ENCODE results near the gene CKS2. TPM values are rescaled to one million over a fixed set of nuclear protein-coding genes. Genes with fewer than 3 reads are reported as not detected.
"Not testable (repeated sequence)": the region's sequence is repeated elsewhere in the genome, so short reads cannot be mapped to it uniquely, and the experiment has no call there.

The CKS2 gene
- total RNA-seq, 1 experiment from 2014 or later = 934 TPM

GRCh38 chr9:89311346-89312221 is 589 bp downstream of the CKS2 start:
- peak; percentile 4 for DNase-seq (ENCODE audit: low read depth)

- peak; percentile 28 for DNase-seq (ENCODE audit: low read depth)
These were observed 1.2 kb downstream of the CKS2 start for GRCh38 chr9:89312222-89312571.

GRCh38 chr9:89313842-89314241 is 2.8 kb downstream of the CKS2 start:
- DNase-seq (ENCODE audit: low read depth) = peak; percentile 14

DNA sequence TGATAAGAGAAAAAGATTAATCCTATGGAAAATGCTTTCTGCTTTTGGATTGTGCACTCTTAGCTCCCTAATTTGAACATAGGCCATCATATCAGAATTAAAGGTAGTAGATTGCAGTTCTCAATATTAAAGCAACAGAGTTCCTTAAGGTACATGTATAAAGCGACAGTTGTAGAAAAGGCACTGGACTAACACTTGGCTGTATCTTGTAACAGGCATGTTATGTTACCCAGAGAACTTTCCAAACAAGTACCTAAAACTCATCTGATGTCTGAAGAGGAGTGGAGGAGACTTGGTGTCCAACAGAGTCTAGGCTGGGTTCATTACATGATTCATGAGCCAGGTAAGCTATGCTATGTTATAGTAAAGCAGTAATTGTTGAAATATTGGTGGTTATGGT is 4.0 kb downstream of the CKS2 start:
- no peak for DNase-seq (ENCODE audit: low read depth)

GRCh38 chr9:89315482-89315881 is 4.5 kb downstream of the CKS2 start:
- no peak for DNase-seq (ENCODE audit: low read depth)

- DNase-seq (ENCODE audit: low read depth) = no peak
These were observed 6.3 kb downstream of the CKS2 start for GRCh38 chr9:89317282-89317681.

DNA sequence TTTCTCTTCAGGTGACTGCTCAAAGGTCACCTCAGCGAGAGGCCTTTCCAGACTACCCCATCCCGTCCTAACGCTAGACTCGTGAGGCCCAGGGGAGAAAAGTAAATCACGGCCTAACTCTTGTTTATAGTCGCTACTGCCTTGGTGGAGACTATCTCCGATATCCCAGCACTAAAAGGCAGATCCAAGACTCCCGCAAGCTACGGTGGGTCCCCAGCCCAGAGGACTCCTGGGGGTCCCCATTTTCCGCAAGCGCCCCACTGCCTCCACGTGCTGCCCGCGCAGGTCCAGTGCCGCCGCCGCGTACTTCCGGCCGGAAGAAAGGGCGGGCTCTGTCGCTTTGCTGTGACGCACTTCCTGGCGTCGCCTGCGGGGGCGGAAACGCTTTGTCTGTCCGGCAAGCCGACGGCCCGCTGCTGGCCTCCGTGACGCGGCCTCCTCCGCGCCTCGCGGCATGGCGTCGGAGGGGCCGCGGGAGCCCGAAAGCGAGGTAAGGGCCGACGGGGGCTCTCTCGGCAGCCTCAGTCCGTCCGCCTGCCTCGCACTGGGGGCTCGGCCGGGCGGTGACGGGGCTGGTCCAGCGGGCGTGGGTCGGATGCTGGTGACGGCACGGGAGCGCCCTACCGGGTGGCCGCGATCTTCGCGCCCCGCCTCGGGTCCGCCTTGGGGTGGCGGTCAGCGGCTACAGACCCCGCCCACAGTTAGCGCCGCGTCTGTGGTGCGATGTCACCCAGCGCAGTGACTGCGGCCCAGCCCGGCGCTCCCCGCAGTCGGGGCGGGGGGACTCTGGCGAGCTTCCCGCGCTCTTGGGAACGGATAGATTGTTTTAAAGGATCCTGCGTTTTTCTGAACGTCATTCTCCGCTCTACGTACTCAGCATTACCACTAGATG is 7.4 kb downstream of the CKS2 start, which contains the start of gene SECISBP2:
SECISBP2 (plus strand) TSS at position 378 of the 892 bp plus-strand sequence; CDS start at position 455, 77 bp downstream.
- DNase-seq (ENCODE audit: low read depth) = peak; percentile 95

DNA sequence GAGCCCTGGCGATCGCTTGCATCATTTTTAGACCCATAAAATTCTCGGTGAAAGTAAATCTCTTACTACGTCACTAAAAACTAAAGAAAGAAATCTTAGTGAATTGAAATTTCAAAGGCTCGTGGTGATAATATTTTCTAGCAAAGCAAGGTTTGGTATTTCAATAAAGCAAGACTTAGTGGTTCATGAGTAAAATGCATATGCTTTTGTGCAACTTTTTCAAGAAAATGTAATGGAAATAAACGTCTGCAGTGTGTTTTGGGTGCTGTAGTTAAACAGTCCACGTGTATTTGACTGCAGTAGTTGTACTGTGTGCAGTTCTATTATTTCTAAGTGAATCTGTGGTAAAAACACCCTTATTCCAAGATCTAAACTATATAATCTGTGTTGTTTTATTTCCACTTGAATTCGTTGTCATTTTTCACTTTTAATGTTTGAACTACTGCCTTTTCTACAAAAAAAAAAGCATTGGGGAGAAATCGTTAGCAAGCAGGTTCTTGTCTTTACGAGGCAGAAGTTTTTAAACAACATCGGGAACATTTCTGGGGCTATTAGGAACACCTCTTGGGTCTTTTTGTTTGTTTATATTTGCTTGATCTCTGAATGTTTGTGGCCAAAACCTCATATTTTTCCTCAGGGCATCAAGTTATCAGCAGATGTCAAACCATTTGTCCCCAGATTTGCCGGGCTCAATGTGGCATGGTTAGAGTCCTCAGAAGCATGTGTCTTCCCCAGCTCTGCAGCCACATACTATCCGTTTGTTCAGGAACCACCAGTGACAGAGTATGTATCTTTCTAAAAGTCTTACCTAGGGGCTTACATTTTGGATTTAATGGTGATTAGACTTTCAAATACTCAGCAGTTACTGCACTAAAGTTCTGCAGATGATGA is 8.3 kb downstream of the CKS2 start:
- peak; percentile 26 for DNase-seq (ENCODE audit: low read depth)

GRCh38 chr9:89323390-89323789 is 12.4 kb downstream of the CKS2 start:
- peak; percentile 35 for DNase-seq (ENCODE audit: low read depth)

DNA sequence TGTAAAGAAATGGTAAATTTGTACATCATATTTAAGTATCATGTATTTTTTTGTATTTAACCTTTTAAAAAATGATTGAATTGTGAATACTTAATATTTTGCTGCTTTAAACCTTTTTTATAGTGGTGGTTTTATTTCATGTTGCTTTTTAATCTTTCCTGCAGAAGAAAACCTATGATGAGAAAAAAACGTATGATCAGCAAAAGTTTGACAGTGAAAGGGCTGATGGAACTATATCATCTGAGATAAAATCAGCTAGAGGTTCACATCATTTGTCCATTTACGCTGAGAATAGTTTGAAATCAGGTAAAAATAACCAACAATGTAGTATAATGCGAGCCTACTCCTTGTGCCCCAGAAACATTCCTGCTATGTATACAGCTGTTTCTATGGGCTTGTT is 14.7 kb downstream of the CKS2 start:
- no peak for DNase-seq (ENCODE audit: low read depth)

- no peak for DNase-seq (ENCODE audit: low read depth)
These were observed 17.1 kb downstream of the CKS2 start for GRCh38 chr9:89328064-89328463.

DNA sequence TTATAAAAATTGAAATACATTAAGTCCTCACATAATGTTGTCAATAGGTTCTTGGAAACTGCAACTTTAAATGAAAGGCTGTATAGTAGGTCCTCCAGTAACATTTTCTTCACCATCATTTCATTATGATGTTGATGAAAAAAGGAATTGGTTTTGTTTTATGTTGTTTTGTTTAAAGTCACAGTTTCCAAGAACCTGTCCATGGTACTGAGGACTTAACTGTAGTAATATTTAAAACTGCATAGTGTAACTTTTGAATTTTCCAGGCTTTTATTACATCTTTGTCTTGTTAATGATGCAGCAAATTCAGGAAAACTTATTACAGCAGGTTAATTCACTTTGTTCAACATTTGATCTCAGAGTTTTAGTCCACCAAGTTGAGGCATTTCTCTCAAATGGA is 18.9 kb downstream of the CKS2 start:
- DNase-seq (ENCODE audit: low read depth) = no peak

- DNase-seq (ENCODE audit: low read depth) = no peak
These were observed 19.5 kb downstream of the CKS2 start for GRCh38 chr9:89330513-89330912.

DNA sequence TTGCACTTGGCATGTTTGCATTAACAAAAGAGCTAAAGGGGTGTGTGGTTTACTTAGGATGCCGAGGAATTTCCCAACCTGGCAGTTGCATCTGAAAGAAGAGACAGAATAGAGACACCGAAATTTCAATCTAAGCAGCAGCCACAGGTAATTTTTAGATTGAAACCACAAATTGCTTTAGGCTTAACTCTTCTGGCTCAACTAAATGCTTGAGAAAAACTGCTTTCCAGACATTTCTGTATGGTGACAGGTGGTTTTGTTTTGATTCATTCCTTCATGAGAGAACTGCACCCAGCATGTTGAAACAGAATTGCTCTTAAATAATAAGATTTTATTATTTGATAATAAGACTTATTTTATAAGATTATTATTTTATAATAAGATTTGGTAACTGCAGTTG is 28.8 kb downstream of the CKS2 start:
- DNase-seq (ENCODE audit: low read depth) = no peak

- DNase-seq (ENCODE audit: low read depth) = no peak
These were observed 29.3 kb downstream of the CKS2 start for GRCh38 chr9:89340332-89340731.

- DNase-seq (ENCODE audit: low read depth) = no peak
These were observed 31.2 kb downstream of the CKS2 start for GRCh38 chr9:89342213-89342612.

DNA sequence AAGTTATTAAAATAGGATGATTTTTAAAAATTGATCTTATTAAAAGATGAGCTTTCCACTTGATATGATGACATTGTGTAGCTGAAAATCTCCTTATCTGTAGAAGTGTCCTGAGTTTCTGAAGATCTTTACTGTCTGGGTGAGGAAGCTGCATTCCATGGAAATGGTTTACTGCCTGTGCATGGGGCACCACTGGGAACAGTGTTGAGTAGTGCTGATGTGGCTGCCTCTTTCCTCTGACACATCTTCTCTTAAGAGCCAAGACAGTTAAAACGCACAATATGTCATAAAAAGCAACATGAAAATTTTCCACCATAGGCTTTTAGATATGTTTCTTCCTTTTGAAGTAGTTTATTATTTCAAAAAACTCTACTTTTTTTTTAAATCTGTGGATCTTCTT is 32.0 kb downstream of the CKS2 start:
- DNase-seq (ENCODE audit: low read depth) = no peak

DNA sequence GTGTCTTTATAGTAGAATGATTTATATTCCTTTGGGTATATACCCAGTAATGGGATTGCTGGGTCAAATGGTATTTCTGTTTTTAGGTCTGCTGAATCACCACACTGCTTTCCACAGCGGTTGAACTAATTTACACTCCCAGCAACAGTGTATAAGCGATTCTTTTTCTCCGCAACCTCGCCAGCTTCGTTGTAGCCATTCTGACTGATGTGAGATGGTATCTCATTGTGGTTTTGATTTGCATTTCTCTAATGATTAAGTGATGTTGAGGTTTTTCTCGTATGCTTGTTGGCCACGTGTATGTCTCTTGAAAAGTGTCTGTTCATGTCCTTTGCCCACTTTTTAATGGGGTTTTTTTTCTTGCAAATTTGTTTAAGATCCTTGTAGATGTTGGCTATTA is 32.8 kb downstream of the CKS2 start:
- not testable (repeated sequence) for DNase-seq (ENCODE audit: low read depth)

GRCh38 chr9:89345476-89345875 is 34.5 kb downstream of the CKS2 start:
- DNase-seq (ENCODE audit: low read depth) = no peak

- no peak for DNase-seq (ENCODE audit: low read depth)
These were observed 35.7 kb downstream of the CKS2 start for GRCh38 chr9:89346696-89347095.

DNA sequence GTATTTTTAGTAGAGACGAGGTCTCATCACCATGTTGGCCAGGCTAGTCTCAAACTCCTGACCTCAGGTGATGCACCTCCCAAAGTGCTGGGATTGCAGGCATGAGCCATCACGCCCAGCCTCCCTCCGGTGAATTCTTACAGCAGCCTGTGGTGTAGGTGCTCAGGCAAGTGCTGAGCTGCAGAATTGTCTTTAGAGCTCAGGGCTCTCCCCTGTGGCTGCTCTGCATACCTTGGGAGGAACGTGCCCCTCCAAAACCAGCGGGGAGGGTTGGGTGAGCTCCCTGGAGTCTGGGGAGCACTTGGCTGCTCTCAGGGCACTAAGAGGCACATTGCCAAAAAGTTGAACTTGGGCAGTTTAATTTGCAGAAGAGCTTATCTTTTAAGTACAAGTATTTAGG is 36.7 kb downstream of the CKS2 start:
- DNase-seq (ENCODE audit: low read depth) = no peak

DNA sequence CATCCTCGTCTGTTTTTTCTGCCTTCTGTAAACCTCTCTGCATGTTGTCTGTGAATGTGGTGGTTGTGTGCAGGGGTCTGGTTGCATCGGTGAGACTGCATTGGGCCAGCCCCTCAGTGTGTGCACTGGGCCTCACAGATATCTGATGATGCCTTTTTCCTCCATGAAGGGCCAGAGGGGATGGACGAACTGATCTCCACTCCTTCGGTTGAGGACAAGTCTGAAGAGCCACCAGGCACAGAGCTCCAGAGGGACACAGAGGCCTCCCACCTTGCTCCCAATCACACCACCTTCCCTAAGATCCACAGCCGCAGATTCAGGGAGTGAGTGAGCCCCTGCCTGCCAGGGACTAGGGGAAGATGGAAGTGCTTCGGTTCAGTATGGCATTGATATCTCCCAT is 38.6 kb downstream of the CKS2 start:
- no peak for DNase-seq (ENCODE audit: low read depth)

All from RPMI7951 (cell line).